Endothelial cell of umbilical vein (primary cell): ENCODE measurements around the gene APOBEC3F. TPM values are rescaled to one million over a fixed set of nuclear protein-coding genes. Genes with fewer than 3 reads are reported as not detected.

Source experiments
- BruUV-seq: library from RNA; stranded (reverse); fragments of 400-500 nt; replicated peaks from 2 replicates; lab custom pipeline; 2021; lab: Mats Ljungman, UMichigan
- CTCF ChIA-PET: fragments of 300-600, 350-600 bp; sonication (Branson Sonifier 250); formaldehyde crosslinking; loops from one replicate; lab custom pipeline; 2021; ENCODE audit warnings: antibody characterized with exemption, inconsistent platforms; lab: Charles Lee
- POLR2A ChIA-PET: fragments of 300-600, 350-600 bp; sonication (Branson Sonifier 250); formaldehyde crosslinking; loops from one replicate; lab custom pipeline; 2021; ENCODE audit warnings: antibody characterized with exemption, inconsistent platforms; lab: Charles Lee
- DNase-seq: peaks from one replicate; pipeline ENCODE4 v3.0.0-alpha.2; 2011; ENCODE audit warnings: low read depth, low spot score
- FAIRE-seq: peaks from 2 replicates; lab custom pipeline; 2011; peaks lifted over from hg19 to GRCh38; lab: Jason Lieb, UNC
- H2AFZ ChIP-seq: 2 replicates; pipeline ENCODE4 v1.6.0; 2012; ENCODE audit warnings: low read depth, low read length, control low read depth, inconsistent platforms
- H3K27ac ChIP-seq: 2 replicates; pipeline ENCODE4 v1.5.1; 2011; ENCODE audit warnings: low read depth, mild to moderate bottlenecking, control low read depth, low read length, moderate library complexity; ENCODE audit not compliant: insufficient read depth
- H3K27me3 ChIP-seq, 2 experiments: 2 replicates each; pipeline versions ENCODE4 v1.6.0 to v1.6.1; 2011; ENCODE audit warnings: low read length in 2 of 2, mixed read lengths in 1 of 2; ENCODE audit not compliant: control insufficient read depth in 2 of 2, insufficient read depth in 2 of 2
- H3K36me3 ChIP-seq, 2 experiments: 2 replicates in 1 of 2; 3 replicates in 1 of 2; pipeline ENCODE4 v1.5.1; 2011; ENCODE audit warnings: low read length in 2 of 2, mild to moderate bottlenecking in 1 of 2, moderate library complexity in 1 of 2; ENCODE audit not compliant: control insufficient read depth in 2 of 2, insufficient read depth in 2 of 2; ENCODE audit errors: extremely low read depth in 1 of 2
- H3K4me1 ChIP-seq: 3 replicates; pipeline ENCODE4 v1.5.1; 2011; ENCODE audit warnings: mild to moderate bottlenecking, low read length; ENCODE audit not compliant: control insufficient read depth, insufficient read depth; ENCODE audit errors: extremely low read depth
- H3K4me2 ChIP-seq: 2 replicates; pipeline ENCODE4 v1.6.1; 2011; ENCODE audit warnings: low read length, control low read depth, mixed read lengths; ENCODE audit not compliant: insufficient read depth
- H3K4me3 ChIP-seq, 3 experiments: fragments of 200-600 bp in 1 of 3; sonication (generic), shearing (Covaris generic) in 1 of 3; replicated peaks in 1 of 3; 2 replicates each; pipeline ENCODE4 v1.5.1; 2011 to 2016; ENCODE audit warnings: control low read depth in 3 of 3, low read length in 3 of 3, mild to moderate bottlenecking in 2 of 3, inconsistent platforms in 1 of 3, low read depth in 1 of 3, moderate library complexity in 1 of 3; ENCODE audit not compliant: insufficient read depth in 1 of 3
- H3K79me2 ChIP-seq: 2 replicates; pipeline ENCODE4 v1.6.0; 2012; ENCODE audit warnings: low read length, inconsistent platforms; ENCODE audit not compliant: control insufficient read depth, insufficient read depth
- H3K9ac ChIP-seq: replicated peaks from 2 replicates; pipeline ENCODE3; 2011; ENCODE audit warnings: low read length, control low read depth; ENCODE audit not compliant: insufficient read depth; ENCODE audit errors: extremely low read depth
- H3K9me1 ChIP-seq: replicated peaks from 3 replicates; pipeline ENCODE4 v1.6.0; 2011; ENCODE audit warnings: mild to moderate bottlenecking, low read length; ENCODE audit not compliant: control insufficient read depth, insufficient read depth; ENCODE audit errors: extremely low read depth
- H3K9me3 ChIP-seq: replicated peaks from 2 replicates; pipeline ENCODE4 v1.5.1; 2012; ENCODE audit warnings: low read length, inconsistent platforms; ENCODE audit not compliant: control insufficient read depth, insufficient read depth
- H4K20me1 ChIP-seq: replicated peaks from 2 replicates; pipeline ENCODE3; 2011; ENCODE audit warnings: mild to moderate bottlenecking, low read length; ENCODE audit not compliant: control insufficient read depth, insufficient read depth; ENCODE audit errors: extremely low read depth
- CTCF ChIP-seq, 2 donors: IDR thresholded peaks; 1 replicate in 1 of 2; 2 replicates in 1 of 2; pipeline ENCODE4 v1.5.1; 2011; ENCODE audit warnings: low read length in 2 of 2, mild to moderate bottlenecking in 2 of 2, moderate library complexity in 2 of 2, control low read depth in 1 of 2, inconsistent platforms in 1 of 2, low read depth in 1 of 2; ENCODE audit not compliant: insufficient read depth in 1 of 2; ENCODE audit errors: extremely low read depth in 1 of 2
- EZH2 ChIP-seq: IDR thresholded peaks from 2 replicates; pipeline ENCODE4 v1.6.1; 2012; ENCODE audit warnings: borderline replicate concordance, low read depth, mild to moderate bottlenecking, moderate library complexity, low read length, inconsistent platforms; ENCODE audit not compliant: severe bottlenecking
- FOS ChIP-seq: IDR thresholded peaks from 2 replicates; pipeline ENCODE4 v1.6.1; 2011; ENCODE audit warnings: mild to moderate bottlenecking, low read length, moderate library complexity, borderline replicate concordance; ENCODE audit not compliant: insufficient read depth
- GATA2 ChIP-seq: IDR thresholded peaks from 2 replicates; pipeline ENCODE4 v1.7.0; 2011; ENCODE audit warnings: low read depth, mild to moderate bottlenecking, moderate library complexity, mixed read lengths, low read length; ENCODE audit not compliant: insufficient read length, insufficient read depth
- JUN ChIP-seq: IDR thresholded peaks from 2 replicates; pipeline ENCODE4 v1.6.1; 2011; ENCODE audit warnings: borderline replicate concordance, low read depth; ENCODE audit not compliant: insufficient read length, insufficient read depth
- MAX ChIP-seq: IDR thresholded peaks from 2 replicates; pipeline ENCODE4 v1.6.1; 2011; ENCODE audit not compliant: insufficient read depth, insufficient read length
- MYC ChIP-seq: IDR thresholded peaks from one replicate; pipeline ENCODE4 v1.6.1; 2011; ENCODE audit warnings: mild to moderate bottlenecking, low read depth, low read length
- POLR2A ChIP-seq: IDR thresholded peaks from 2 replicates; pipeline ENCODE4 v1.6.1; 2012; ENCODE audit warnings: low read depth, mild to moderate bottlenecking, control low read depth, low read length
- POLR2AphosphoS5 ChIP-seq: IDR thresholded peaks from 2 replicates; pipeline ENCODE4 v1.6.1; 2012; ENCODE audit warnings: low read depth, mild to moderate bottlenecking, control low read depth, low read length, moderate library complexity; ENCODE audit not compliant: insufficient read depth
- dilution Hi-C: fragments of 300-500 bp; cut with MboI; formaldehyde crosslinking; loops from one replicate; pipeline ENCODE4 v1.15.0; 2019; ENCODE audit warnings: low sequenced_read_pairs; ENCODE audit not compliant: extremely low pct_ligation_motif_present
- intact Hi-C: fragments of 100-400 bp; cut with micrococcal nuclease; formaldehyde crosslinking; loops from one replicate; pipeline ENCODE4 v1.10.0; 2022
- polyA plus RNA-seq, 4 experiments: library from polyadenylated mRNA; depleted of rRNA in 3 of 4; stranded (reverse) in 3 of 4; unstranded in 1 of 4; fragments of >200 nt; gene quantifications; 2 replicates each; pipeline versions ENCODE4 v1.2.1 to v1.2.3, GENCODE V29; 2011 to 2012; ENCODE audit warnings: missing spikeins in 1 of 4
- total RNA-seq: library from RNA; stranded (reverse); gene quantifications from 2 replicates; pipeline ENCODE4 v1.2.3, GENCODE V29; 2021

APOBEC3F gene
- total and polyA plus RNA-seq, 2 donors (not counting 3 experiments of a cell fraction or from before 2014, with no cell fraction given) = 10.2 to 11.0 TPM

- no TSS peak for BruUV-seq
- Histone ChIP-seq H3K79me2 (no peaks in the 10 kb centered on the region), H2AFZ (no peak overlapping the region), H3K9me1 (no peaks in the 10 kb centered on the region), H3K27ac (no peak overlapping the region), H3K36me3 (no peaks in the 10 kb centered on the region), H3K4me1 (no peaks in the 10 kb centered on the region), H3K4me3 (no peak overlapping the region), H3K9ac (no peak overlapping the region), H4K20me1 (no peaks in the 10 kb centered on the region), H3K27me3 (no peaks in the 10 kb centered on the region), H3K9me3 (no peaks in the 10 kb centered on the region), H3K4me2 (no peak overlapping the region)
- dilution Hi-C loops = no loop called here
- DNase-seq (no peak), FAIRE-seq (no peak)
- POLR2A ChIA-PET = interaction anchor here (0.5 kb wide), 1 partner anchor 1544 kb away, joined by 3 read pairs; no protein-coding TSS in a partner anchor
- CTCF ChIA-PET = interaction anchor here (1.9 kb wide), 1 partner anchor 311 kb away, joined by 4 read pairs; no protein-coding TSS in a partner anchor
- TF ChIP-seq EZH2 = no peak
- no peak for TF ChIP-seq POLR2A
- TF ChIP-seq GATA2 = no peak
- no peak for TF ChIP-seq MAX
- no peak for TF ChIP-seq FOS
- TF ChIP-seq POLR2AphosphoS5 = no peak
- no peak for TF ChIP-seq CTCF (IDR thresholded peaks at IDR 0.05; ENCODE audit: extremely low read depth in 1 of 2, insufficient read depth in 1 of 2, low read depth in 1 of 2, low read length in 2 of 2)
- no peak for TF ChIP-seq MYC
- no peak for TF ChIP-seq JUN
- intact Hi-C loops = no loop called here
Measured at GRCh38 chr22:39080052-39080762, 39.5 kb downstream of the APOBEC3F start.
